K562 (cell line): Measurements from ENCODE around the gene THYN1. TPM values are rescaled to one million over a fixed set of nuclear protein-coding genes. Genes with fewer than 3 reads are reported as not detected.

Experiments
- ATAC-seq: fragments of 200-7000 bp; cut with Tn5 transposase; 3 replicates; pipeline ENCODE4 v1.9.1; 2020; ENCODE audit warnings: moderate library complexity
- BruUV-seq: library from RNA; stranded (reverse); fragments of 400-500 nt; replicated peaks from 2 replicates; lab custom pipeline; 2021; lab: Mats Ljungman, UMichigan
- CTCF ChIA-PET: fragments of 300-600 bp; formaldehyde crosslinking; extraction: SDS; loops from one replicate; lab custom pipeline; 2021; ENCODE audit warnings: low intra/inter-chr PET ratio; lab: Yijun Ruan, JAX
- POLR2A ChIA-PET: fragments of 300-600, 350-650 bp; sonication (Branson Sonifier 250); formaldehyde crosslinking; extraction: SDS; loops from one replicate; lab custom pipeline; 2021; ENCODE audit warnings: antibody characterized with exemption, inconsistent platforms; lab: Yijun Ruan, JAX
- DNase-seq, 4 experiments: peaks; one replicate each; pipeline versions ENCODE4 v3.0.0 to v3.0.0-alpha.2; 2011 to 2018; ENCODE audit warnings: low spot score in 3 of 4, mixed read lengths in 3 of 4; ENCODE audit errors: extremely low read depth in 1 of 4
- FAIRE-seq: peaks from 2 replicates; lab custom pipeline; 2011; peaks lifted over from hg19 to GRCh38; lab: Jason Lieb, UNC
- H2AFZ ChIP-seq: 2 replicates; pipeline ENCODE4 v1.6.0; 2011; ENCODE audit warnings: low read depth, low read length, control low read depth, inconsistent platforms
- H3K27ac ChIP-seq: fragments of 200-600 bp; 3 replicates; pipeline ENCODE4 v1.8.0; 2011; ENCODE audit warnings: low read depth, mild to moderate bottlenecking, control low read depth, inconsistent platforms, low read length, moderate library complexity, mixed read lengths; ENCODE audit errors: extremely low read depth
- H3K27me3 ChIP-seq, 2 experiments: fragments of 300-600 bp in 1 of 2; 2 replicates in 1 of 2; 3 replicates in 1 of 2; pipeline versions ENCODE4 v1.6.0 to v1.8.0; 2011; ENCODE audit warnings: inconsistent platforms in 2 of 2, low read length in 2 of 2, mild to moderate bottlenecking in 1 of 2, mixed read lengths in 1 of 2, moderate library complexity in 1 of 2; ENCODE audit not compliant: control insufficient read depth in 2 of 2, insufficient read depth in 2 of 2
- H3K36me3 ChIP-seq: fragments of 300-600 bp; 3 replicates; pipeline ENCODE4 v1.8.0; 2011; ENCODE audit warnings: mild to moderate bottlenecking, low read length, inconsistent platforms; ENCODE audit not compliant: control insufficient read depth, insufficient read depth
- H3K4me1 ChIP-seq, 2 experiments: fragments of 200-600 bp in 1 of 2; replicated peaks in 1 of 2; 2 replicates in 1 of 2; 3 replicates in 1 of 2; pipeline versions ENCODE4 v1.5.1 to v1.8.0; 2011; ENCODE audit warnings: inconsistent platforms in 2 of 2, low read length in 2 of 2, mild to moderate bottlenecking in 1 of 2, mixed read lengths in 1 of 2, moderate library complexity in 1 of 2; ENCODE audit not compliant: control insufficient read depth in 2 of 2, insufficient read depth in 2 of 2
- H3K4me2 ChIP-seq: 2 replicates; pipeline ENCODE4 v1.6.1; 2011; ENCODE audit warnings: low read length, control low read depth, inconsistent platforms, mixed read lengths; ENCODE audit not compliant: insufficient read depth
- H3K4me3 ChIP-seq: fragments of 200-600 bp; sonication (generic), shearing (Covaris generic); 2 replicates; pipeline ENCODE4 v1.5.1; 2016; ENCODE audit warnings: control low read depth, inconsistent platforms
- H3K79me2 ChIP-seq: fragments of 200-600 bp; 3 replicates; pipeline ENCODE4 v1.8.0; 2011; ENCODE audit warnings: low read length, inconsistent platforms; ENCODE audit not compliant: control insufficient read depth, insufficient read depth
- H3K9ac ChIP-seq, 2 experiments: 2 replicates each; pipeline versions ENCODE4 v1.6.0 to v1.6.1; 2011; ENCODE audit warnings: low read depth in 2 of 2, low read length in 2 of 2, control low read depth in 1 of 2, inconsistent platforms in 1 of 2, mild to moderate bottlenecking in 1 of 2, mixed read lengths in 1 of 2; ENCODE audit not compliant: insufficient read depth in 1 of 2
- H3K9me1 ChIP-seq: one replicate; pipeline ENCODE4 v1.6.0; 2011; ENCODE audit warnings: inconsistent platforms, mild to moderate bottlenecking, low read length, moderate library complexity; ENCODE audit not compliant: control insufficient read depth, insufficient read depth
- H3K9me3 ChIP-seq: replicated peaks from 2 replicates; pipeline ENCODE4 v1.5.1; 2011; ENCODE audit warnings: low read depth, low read length, inconsistent platforms; ENCODE audit not compliant: control insufficient read depth, insufficient read depth
- H4K20me1 ChIP-seq: replicated peaks from 2 replicates; pipeline ENCODE4 v1.6.1; 2011; ENCODE audit warnings: low read length, inconsistent platforms, mixed read lengths; ENCODE audit not compliant: control insufficient read depth, insufficient read depth
- CREB5 ChIP-seq: fragments of 250-450 bp; sonication (Bioruptor Pico); IDR thresholded peaks from 2 replicates; pipeline ENCODE4 v1.5.0; 2020; ENCODE audit warnings: mild to moderate bottlenecking
- HMGN3 ChIP-seq: IDR thresholded peaks from 2 replicates; pipeline ENCODE4 v1.6.1; 2011; ENCODE audit warnings: borderline replicate concordance, low read depth, mild to moderate bottlenecking, mixed read lengths, low read length; ENCODE audit not compliant: insufficient read length; ENCODE audit errors: extremely low read depth
- KLF13 ChIP-seq: fragments of 450-650 bp; IDR thresholded peaks from 2 replicates; pipeline ENCODE4 v1.6.1; 2016; ENCODE audit warnings: missing genetic modification characterization, low read depth, mild to moderate bottlenecking, missing compliant biosample characterization, moderate library complexity, borderline replicate concordance
- L3MBTL2 ChIP-seq: fragments of 450-650 bp; IDR thresholded peaks from 2 replicates; pipeline ENCODE4 v1.6.1; 2016; ENCODE audit warnings: mild to moderate bottlenecking, moderate library complexity
- PHF20 ChIP-seq: fragments of 450-650 bp; IDR thresholded peaks from 2 replicates; pipeline ENCODE4 v1.6.1; 2018; ENCODE audit not compliant: partially characterized antibody
- POLR2A ChIP-seq: fragments of 450-650 bp; conservative IDR thresholded peaks from 2 replicates; pipeline ENCODE4 v1.6.1; 2016
- RFX5 ChIP-seq: IDR thresholded peaks from 2 replicates; pipeline ENCODE4 v1.6.1; 2011; ENCODE audit warnings: low read depth, mild to moderate bottlenecking, improper control_type of control experiment, low read length
- ZNF707 ChIP-seq: fragments of 250-450 bp; sonication (Bioruptor Pico); conservative IDR thresholded peaks from 2 replicates; pipeline ENCODE4 v1.8.0; 2022; ENCODE audit warnings: inconsistent platforms, mild to moderate bottlenecking, moderate library complexity
- ZNF79 ChIP-seq: fragments of 250-450 bp; sonication (Bioruptor Pico); IDR thresholded peaks from 2 replicates; pipeline ENCODE4 v1.4.0; 2020; ENCODE audit warnings: low read depth, mild to moderate bottlenecking, moderate library complexity
- WGBS: fragments of 100-300 bp; shearing (Covaris generic); methylation state at CpG from one replicate; pipeline ENCODE4 v1.1.6; 2016; ENCODE audit warnings: low coverage, mixed read lengths; ENCODE audit not compliant: insufficient coverage; ENCODE audit errors: missing lambda C conversion rate; 5-methylcytosine and 5-hydroxymethylcytosine counted together
- in situ Hi-C: fragments of 300-500 bp; cut with MboI; formaldehyde crosslinking; loops from 4 replicates; pipeline ENCODE4 v1.15.0; 2018; ENCODE audit warnings: inconsistent platforms, mixed read lengths
- intact Hi-C: fragments of 100-400 bp; cut with micrococcal nuclease; formaldehyde crosslinking; loops from 2 replicates; pipeline ENCODE4 v1.14.2; 2022
- polyA plus RNA-seq, 8 experiments: library from polyadenylated mRNA; depleted of rRNA in 4 of 8; stranded (reverse) in 5 of 8; unstranded in 3 of 8; fragments of >200 nt; fragmentation: Nextera tagmentation in 2 of 8; fragmentation: Illumina TruSeq in 1 of 8; extraction: Ambion mirVana in 2 of 8; extraction: Trizol in 1 of 8; gene quantifications; 2 replicates each; pipeline versions ENCODE4 v1.2.1 to v1.2.3, GENCODE V29; 2011 to 2014; ENCODE audit warnings: inconsistent platforms in 1 of 8, missing spikeins in 1 of 8
- total RNA-seq, 7 experiments: library from RNA; depleted of rRNA in 6 of 7; stranded (reverse); fragments of >200 nt in 6 of 7; fragmentation: Illumina TruSeq in 2 of 7; extraction: Trizol in 2 of 7; gene quantifications; 2 replicates each; pipeline versions ENCODE4 v1.2.1 to v1.2.3, GENCODE V29; 2011 to 2021; ENCODE audit warnings: low replicate concordance in 1 of 7
- TF ChIP-seq, protein P1 (sequence below), 2 experiments: fragments of 450-650 bp in 1 of 2; sonication (generic) in 1 of 2; formaldehyde crosslinking; conservative IDR thresholded peaks; 2 replicates each; pipeline versions ENCODE4 v1.4.0 to v1.8.1; 2020 to 2022; ENCODE audit warnings: mild to moderate bottlenecking in 1 of 2, missing genetic modification reagents in 1 of 2
- TF ChIP-seq, protein P2 (sequence below), 3 experiments: IDR thresholded peaks in 2 of 3; conservative IDR thresholded peaks in 1 of 3; 2 replicates each; pipeline ENCODE4 v1.5.1; 2011 to 2012; ENCODE audit warnings: low read length in 3 of 3, mild to moderate bottlenecking in 3 of 3, control low read depth in 2 of 3, improper control_type of control experiment in 1 of 3, inconsistent platforms in 1 of 3, low read depth in 1 of 3, mixed read lengths in 1 of 3, moderate library complexity in 1 of 3; ENCODE audit not compliant: insufficient read depth in 2 of 3
- TF ChIP-seq, protein P3 (sequence below): fragments of 250-450 bp; sonication (Bioruptor Pico); IDR thresholded peaks from 2 replicates; pipeline ENCODE4 v1.5.0; 2021
- TF ChIP-seq, protein P4 (sequence below): sonication (generic); formaldehyde crosslinking; IDR thresholded peaks from 2 replicates; pipeline ENCODE4 v1.8.1; 2023; ENCODE audit warnings: mild to moderate bottlenecking, missing genetic modification reagents

The THYN1 gene
- total and polyA plus RNA-seq, 9 of the 15 experiments (the other 6 are each of a cell fraction or from before 2014, with no cell fraction given) = 54.9 to 279 (median 104) TPM

DNA sequence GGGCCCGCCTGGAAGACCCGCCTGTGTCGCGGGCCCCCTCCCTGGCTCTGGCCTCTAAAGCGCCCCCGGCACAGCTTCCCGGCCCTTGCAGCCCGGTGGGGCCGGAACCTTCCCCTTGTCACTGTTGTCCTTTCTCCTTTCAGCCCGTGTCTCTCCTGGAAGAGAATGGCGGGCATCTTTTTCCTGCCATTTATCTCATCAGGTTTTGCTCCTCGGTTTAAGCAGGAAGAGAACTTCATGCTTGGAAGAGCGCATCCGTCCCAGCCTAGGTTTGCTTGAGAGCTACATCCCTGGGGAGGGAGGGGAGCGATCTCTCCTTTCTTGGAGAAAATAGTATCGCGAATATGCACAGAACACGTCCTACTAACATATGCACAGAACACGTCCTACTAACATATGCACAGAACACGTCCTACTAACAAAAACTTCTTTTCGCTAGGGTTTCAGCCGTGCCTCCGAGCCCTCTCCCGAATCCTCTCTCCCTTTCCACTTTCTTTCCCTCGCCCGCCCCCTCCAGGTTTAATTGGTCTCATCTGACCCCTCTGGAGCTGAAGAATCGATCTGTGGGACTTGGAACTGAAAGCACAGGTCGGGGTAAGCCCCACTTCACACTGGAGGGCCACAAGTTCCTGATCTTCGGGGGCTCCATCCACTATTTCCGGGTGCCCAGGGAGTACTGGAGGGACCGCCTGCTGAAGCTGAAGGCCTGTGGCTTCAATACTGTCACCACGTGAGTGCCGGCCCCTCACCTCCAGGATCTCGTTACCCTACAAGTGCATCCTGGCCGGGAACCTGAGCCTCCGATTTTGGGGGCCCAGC is 24.2 kb upstream of the THYN1 start:
- Histone ChIP-seq H3K79me2 (no peaks in the 10 kb centered on the region), H4K20me1 (0 out of 2 replicates have a peak, but pooled peaks cover under 1% of the 10 kb centered on the region), H2AFZ (no peak overlapping the region), H3K36me3 (no peaks in the 10 kb centered on the region), H3K4me2 (no peak overlapping the region), H3K9me3 (no peaks in the 10 kb centered on the region), H3K9me1 (no peaks in the 10 kb centered on the region), H3K27ac (no peak overlapping the region), H3K4me1 (peaks cover 5 to 17% of the 10 kb centered on the region in 2 experiments; a peak in 3 of 5 replicates), H3K27me3 (peaks cover 50 to 57% of the 10 kb centered on the region in 2 experiments), H3K9ac (no peak overlapping the region), H3K4me3 (no peak overlapping the region)
- CTCF ChIA-PET = no interaction called here
- BruUV-seq = no TSS peak
- WGBS = 20% methylated on average over 33 of the region's 36 CpGs
- peak in 1 of 4 experiments; percentile 6 for DNase-seq
- POLR2A ChIA-PET = interaction anchor here (1.5 kb wide), 1 partner anchor 15 kb away, joined by 6 read pairs; no protein-coding TSS in a partner anchor
- FAIRE-seq = peak; percentile 56
- in situ Hi-C loops (no loop called here), intact Hi-C loops (no loop called here)
- ATAC-seq = no peak
- no peak for TF ChIP-seq PHF20
- no peak for TF ChIP-seq RFX5
- TF ChIP-seq, protein P1, sequence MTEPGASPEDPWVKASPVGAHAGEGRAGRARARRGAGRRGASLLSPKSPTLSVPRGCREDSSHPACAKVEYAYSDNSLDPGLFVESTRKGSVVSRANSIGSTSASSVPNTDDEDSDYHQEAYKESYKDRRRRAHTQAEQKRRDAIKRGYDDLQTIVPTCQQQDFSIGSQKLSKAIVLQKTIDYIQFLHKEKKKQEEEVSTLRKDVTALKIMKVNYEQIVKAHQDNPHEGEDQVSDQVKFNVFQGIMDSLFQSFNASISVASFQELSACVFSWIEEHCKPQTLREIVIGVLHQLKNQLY (CRISPR knock-in tag; conservative IDR thresholded peaks at IDR 0.05) = no peak
- TF ChIP-seq, protein P2, sequence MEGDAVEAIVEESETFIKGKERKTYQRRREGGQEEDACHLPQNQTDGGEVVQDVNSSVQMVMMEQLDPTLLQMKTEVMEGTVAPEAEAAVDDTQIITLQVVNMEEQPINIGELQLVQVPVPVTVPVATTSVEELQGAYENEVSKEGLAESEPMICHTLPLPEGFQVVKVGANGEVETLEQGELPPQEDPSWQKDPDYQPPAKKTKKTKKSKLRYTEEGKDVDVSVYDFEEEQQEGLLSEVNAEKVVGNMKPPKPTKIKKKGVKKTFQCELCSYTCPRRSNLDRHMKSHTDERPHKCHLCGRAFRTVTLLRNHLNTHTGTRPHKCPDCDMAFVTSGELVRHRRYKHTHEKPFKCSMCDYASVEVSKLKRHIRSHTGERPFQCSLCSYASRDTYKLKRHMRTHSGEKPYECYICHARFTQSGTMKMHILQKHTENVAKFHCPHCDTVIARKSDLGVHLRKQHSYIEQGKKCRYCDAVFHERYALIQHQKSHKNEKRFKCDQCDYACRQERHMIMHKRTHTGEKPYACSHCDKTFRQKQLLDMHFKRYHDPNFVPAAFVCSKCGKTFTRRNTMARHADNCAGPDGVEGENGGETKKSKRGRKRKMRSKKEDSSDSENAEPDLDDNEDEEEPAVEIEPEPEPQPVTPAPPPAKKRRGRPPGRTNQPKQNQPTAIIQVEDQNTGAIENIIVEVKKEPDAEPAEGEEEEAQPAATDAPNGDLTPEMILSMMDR (IDR thresholded peaks at IDR 0.05 in 2 of 3, conservative IDR thresholded peaks at IDR 0.05 in 1 of 3; ENCODE audit: insufficient read depth in 2 of 3, low read depth in 1 of 3, low read length in 3 of 3) = no peak
- TF ChIP-seq, protein P3, sequence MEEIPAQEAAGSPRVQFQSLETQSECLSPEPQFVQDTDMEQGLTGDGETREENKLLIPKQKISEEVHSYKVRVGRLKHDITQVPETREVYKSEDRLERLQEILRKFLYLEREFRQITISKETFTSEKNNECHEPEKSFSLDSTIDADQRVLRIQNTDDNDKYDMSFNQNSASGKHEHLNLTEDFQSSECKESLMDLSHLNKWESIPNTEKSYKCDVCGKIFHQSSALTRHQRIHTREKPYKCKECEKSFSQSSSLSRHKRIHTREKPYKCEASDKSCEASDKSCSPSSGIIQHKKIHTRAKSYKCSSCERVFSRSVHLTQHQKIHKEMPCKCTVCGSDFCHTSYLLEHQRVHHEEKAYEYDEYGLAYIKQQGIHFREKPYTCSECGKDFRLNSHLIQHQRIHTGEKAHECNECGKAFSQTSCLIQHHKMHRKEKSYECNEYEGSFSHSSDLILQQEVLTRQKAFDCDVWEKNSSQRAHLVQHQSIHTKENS (CRISPR knock-in tag) = no peak
- TF ChIP-seq KLF13 (tag) = no peak
- no peak for TF ChIP-seq ZNF79
- TF ChIP-seq HMGN3 = no peak
- no peak for TF ChIP-seq L3MBTL2
- TF ChIP-seq, protein P4, sequence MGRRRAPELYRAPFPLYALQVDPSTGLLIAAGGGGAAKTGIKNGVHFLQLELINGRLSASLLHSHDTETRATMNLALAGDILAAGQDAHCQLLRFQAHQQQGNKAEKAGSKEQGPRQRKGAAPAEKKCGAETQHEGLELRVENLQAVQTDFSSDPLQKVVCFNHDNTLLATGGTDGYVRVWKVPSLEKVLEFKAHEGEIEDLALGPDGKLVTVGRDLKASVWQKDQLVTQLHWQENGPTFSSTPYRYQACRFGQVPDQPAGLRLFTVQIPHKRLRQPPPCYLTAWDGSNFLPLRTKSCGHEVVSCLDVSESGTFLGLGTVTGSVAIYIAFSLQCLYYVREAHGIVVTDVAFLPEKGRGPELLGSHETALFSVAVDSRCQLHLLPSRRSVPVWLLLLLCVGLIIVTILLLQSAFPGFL (CRISPR knock-in tag) = no peak
- TF ChIP-seq ZNF707 (CRISPR knock-in tag) = no peak
- no peak for TF ChIP-seq POLR2A
- TF ChIP-seq CREB5 (CRISPR knock-in tag) = no peak
